ENCODE results near the gene EFCAB9. TPM values are rescaled to one million over a fixed set of nuclear protein-coding genes. Genes with fewer than 3 reads are reported as not detected.

EFCAB9 gene
- total and polyA plus RNA-seq, 4 donors: not detected

GRCh38 chr5:172248637-172249036, 54.7 kb downstream of the EFCAB9 start:
- H3K4me3 ChIP-seq (ENCODE audit: low read depth, low read length): no peak overlapping the region
- peaks cover 2% of the 10 kb centered on the region for H3K36me3 ChIP-seq (ENCODE audit: control insufficient read depth, insufficient read depth, low read length)
- no peaks in the 10 kb centered on the region for H3K27me3 ChIP-seq (ENCODE audit: control insufficient read depth, insufficient read depth, low read length)
- no peak overlapping the region for H3K27ac ChIP-seq (ENCODE audit: low read depth, low read length)
- H3K4me1 ChIP-seq (ENCODE audit: control insufficient read depth, insufficient read depth, low read length): peaks cover 4% of the 10 kb centered on the region
- peaks cover 6% of the 10 kb centered on the region for H3K9me3 ChIP-seq (ENCODE audit: control insufficient read depth, insufficient read depth, low read length)
- no peak for DNase-seq (ENCODE audit: low read depth in 4 of 6, low spot score in 6 of 6)
- 89% methylated on average over 1 of the region's 2 CpGs for WGBS (ENCODE audit: insufficient coverage)

GRCh38 chr5:172251419-172251818, 57.4 kb downstream of the EFCAB9 start:
- H3K27me3 ChIP-seq (ENCODE audit: control insufficient read depth, insufficient read depth, low read length): no peaks in the 10 kb centered on the region
- no peaks in the 10 kb centered on the region for H3K4me1 ChIP-seq (ENCODE audit: control insufficient read depth, insufficient read depth, low read length)
- no CpG with 5 or more reads among the region's 1 CpG for WGBS (ENCODE audit: insufficient coverage)
- peaks cover 17% of the 10 kb centered on the region for H3K36me3 ChIP-seq (ENCODE audit: control insufficient read depth, insufficient read depth, low read length)
- H3K4me3 ChIP-seq (ENCODE audit: low read depth, low read length): no peak overlapping the region
- no peak overlapping the region for H3K27ac ChIP-seq (ENCODE audit: low read depth, low read length)
- DNase-seq (ENCODE audit: low read depth in 4 of 6, low spot score in 6 of 6): no peak
- peaks cover 10% of the 10 kb centered on the region for H3K9me3 ChIP-seq (ENCODE audit: control insufficient read depth, insufficient read depth, low read length)

- Histone ChIP-seq H3K27ac (ENCODE audit: low read depth, low read length) (no peak overlapping the region), H3K36me3 (ENCODE audit: control insufficient read depth, insufficient read depth, low read length) (peaks cover 17% of the 10 kb centered on the region), H3K4me3 (ENCODE audit: low read depth, low read length) (no peak overlapping the region), H3K4me1 (ENCODE audit: control insufficient read depth, insufficient read depth, low read length) (no peaks in the 10 kb centered on the region), H3K9me3 (ENCODE audit: control insufficient read depth, insufficient read depth, low read length) (peaks cover 10% of the 10 kb centered on the region), H3K27me3 (ENCODE audit: control insufficient read depth, insufficient read depth, low read length) (no peaks in the 10 kb centered on the region)
- DNase-seq (ENCODE audit: low read depth in 4 of 6, low spot score in 6 of 6): no peak
- no CpG with 5 or more reads among the region's 2 CpGs for WGBS (ENCODE audit: insufficient coverage)
These were observed 58.5 kb downstream of the EFCAB9 start for GRCh38 chr5:172252501-172252900.

Small RNAs within 50 kb of the gene (small RNA-seq; reads per million reads assigned to genes)
- gene RF00191 (ENCODE audit: low replicate concordance): not detected

Other genes starting within 250 kb of the EFCAB9 start
- gene FBXW11, start 187.5 kb upstream of the EFCAB9 start, total RNA-seq: 100 to 1,000 TPM in 1 of 2 donors, 10 to 100 TPM in 1; 81.9 to 135 TPM
- gene FBXW11, start 187.5 kb upstream of the EFCAB9 start, polyA plus RNA-seq (ENCODE audit: insufficient read length in 2 of 2): 10 to 100 TPM; 72.1 to 92.3 TPM
- gene STK10, start 5.9 kb upstream of the EFCAB9 start, total RNA-seq: 10 to 100 TPM; 14.7 TPM
- 10 to 100 TPM; 18.3 to 25.8 TPM for gene STK10, start 5.9 kb upstream of the EFCAB9 start, polyA plus RNA-seq (ENCODE audit: insufficient read length in 2 of 2)
- gene UBTD2, start 89.6 kb downstream of the EFCAB9 start, total RNA-seq: 10 to 100 TPM; 37.7 to 46.9 TPM
- 10 to 100 TPM; 41.8 to 54.0 TPM for gene UBTD2, start 89.6 kb downstream of the EFCAB9 start, polyA plus RNA-seq (ENCODE audit: insufficient read length in 2 of 2)